Kidney epithelial cell (primary cell): Measurements from ENCODE around the gene DMGDH. TPM values are rescaled to one million over a fixed set of nuclear protein-coding genes. Genes with fewer than 3 reads are reported as not detected.

Source experiments
- DNase-seq: peaks from one replicate; pipeline ENCODE4 v3.0.0-alpha.2; 2010; ENCODE audit warnings: low read depth
- H3K27me3 ChIP-seq: 2 replicates; pipeline ENCODE4 v1.6.0; 2011; ENCODE audit warnings: low read length; ENCODE audit not compliant: control insufficient read depth, insufficient read depth
- H3K36me3 ChIP-seq: 2 replicates; pipeline ENCODE4 v1.5.1; 2011; ENCODE audit warnings: low read length; ENCODE audit not compliant: control insufficient read depth, insufficient read depth
- H3K4me3 ChIP-seq: 2 replicates; pipeline ENCODE4 v1.5.1; 2011; ENCODE audit warnings: low read depth, mild to moderate bottlenecking, control low read depth, low read length
- CTCF ChIP-seq: IDR thresholded peaks from 2 replicates; pipeline ENCODE4 v1.5.1; 2011; ENCODE audit warnings: mild to moderate bottlenecking, moderate library complexity, low read length, control low read depth, inconsistent platforms; ENCODE audit not compliant: insufficient read depth, poor library complexity, severe bottlenecking
- total RNA-seq: library from RNA; depleted of rRNA; stranded (reverse); fragments of >200 nt; gene quantifications from 2 replicates; pipeline ENCODE4 v1.2.3, GENCODE V29; 2015

Gene DMGDH
- total RNA-seq, 1 donor from 2014 or later = 4.2 TPM

DNA sequence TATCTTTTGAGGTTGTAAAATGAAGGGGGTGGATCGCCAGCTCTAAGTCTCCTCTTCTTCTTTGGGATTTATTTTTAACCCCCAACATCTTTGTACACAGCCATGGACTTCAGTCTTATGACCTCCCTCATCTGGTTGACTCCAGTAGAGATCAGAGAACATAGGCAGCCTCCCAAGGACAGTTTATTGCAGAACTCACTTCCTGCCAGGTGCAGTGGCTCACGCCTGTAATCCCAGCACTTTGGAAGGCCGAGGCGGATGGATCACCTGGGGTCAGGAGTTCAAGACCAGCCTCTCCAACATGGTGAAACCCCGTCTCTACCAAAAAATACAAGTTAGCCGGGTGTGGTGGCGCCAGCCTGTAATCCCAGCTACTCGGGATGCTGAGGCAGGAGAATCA is 39.3 kb upstream of the DMGDH start:
- Histone ChIP-seq H3K4me3 (no peak overlapping the region), H3K27me3 (peaks cover 16% of the 10 kb centered on the region), H3K36me3 (no peaks in the 10 kb centered on the region)
- TF ChIP-seq CTCF = no peak
- no peak for DNase-seq

GRCh38 chr5:79108086-79108485 is 38.6 kb upstream of the DMGDH start:
- no peak overlapping the region for H3K4me3 ChIP-seq
- no peaks in the 10 kb centered on the region for H3K36me3 ChIP-seq
- TF ChIP-seq CTCF = no peak
- DNase-seq = no peak
- H3K27me3 ChIP-seq = peaks cover 16% of the 10 kb centered on the region

- H3K36me3 ChIP-seq = no peaks in the 10 kb centered on the region
- DNase-seq = peak; percentile 21
- no peak overlapping the region for H3K4me3 ChIP-seq
- TF ChIP-seq CTCF = no peak
- peaks cover 9% of the 10 kb centered on the region for H3K27me3 ChIP-seq
These were observed 37.7 kb upstream of the DMGDH start for GRCh38 chr5:79107020-79107796.

DNA sequence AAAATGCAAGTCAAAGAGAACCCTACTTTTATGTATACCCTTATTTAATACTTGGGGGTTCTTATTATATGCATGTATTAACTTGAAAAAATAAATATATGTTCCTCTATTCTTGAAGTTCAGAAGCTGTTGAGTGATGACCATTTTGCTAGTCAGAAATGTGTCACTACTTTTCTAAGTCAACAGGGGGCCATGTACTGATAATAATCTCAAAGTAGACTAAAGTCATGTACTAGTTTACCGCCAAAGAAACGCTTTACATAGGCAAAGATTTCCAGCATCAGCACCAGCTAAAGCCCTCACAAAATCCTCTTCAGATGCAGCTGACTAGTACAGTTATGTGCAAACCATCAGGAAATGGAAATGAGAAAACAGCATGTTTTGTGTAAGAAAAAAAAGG is 36.4 kb upstream of the DMGDH start:
- Histone ChIP-seq H3K36me3 (no peaks in the 10 kb centered on the region), H3K27me3 (no peaks in the 10 kb centered on the region), H3K4me3 (no peak overlapping the region)
- TF ChIP-seq CTCF = no peak
- DNase-seq = no peak

DNA sequence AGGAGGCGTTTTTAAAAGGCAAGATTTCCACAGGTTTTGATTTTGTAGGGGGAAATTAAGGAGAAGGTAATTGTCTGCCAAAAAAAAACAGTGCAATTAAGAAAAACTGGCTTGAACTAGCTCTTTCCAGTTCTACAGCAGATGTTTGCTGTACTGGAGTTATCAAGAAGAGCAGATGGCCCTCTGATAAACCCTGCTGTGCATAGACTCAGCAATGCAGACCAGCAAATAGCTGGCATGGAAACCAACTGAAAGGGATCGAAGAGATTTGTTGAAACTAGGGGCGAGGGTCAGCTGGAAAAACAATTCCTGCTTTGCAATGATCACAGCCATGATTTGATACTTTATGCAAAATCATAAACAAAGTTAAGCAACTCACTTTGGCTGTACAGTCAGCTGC is 24.3 kb upstream of the DMGDH start:
- DNase-seq = no peak
- no peak for TF ChIP-seq CTCF
- Histone ChIP-seq H3K27me3 (no peaks in the 10 kb centered on the region), H3K4me3 (no peak overlapping the region), H3K36me3 (no peaks in the 10 kb centered on the region)

DNA sequence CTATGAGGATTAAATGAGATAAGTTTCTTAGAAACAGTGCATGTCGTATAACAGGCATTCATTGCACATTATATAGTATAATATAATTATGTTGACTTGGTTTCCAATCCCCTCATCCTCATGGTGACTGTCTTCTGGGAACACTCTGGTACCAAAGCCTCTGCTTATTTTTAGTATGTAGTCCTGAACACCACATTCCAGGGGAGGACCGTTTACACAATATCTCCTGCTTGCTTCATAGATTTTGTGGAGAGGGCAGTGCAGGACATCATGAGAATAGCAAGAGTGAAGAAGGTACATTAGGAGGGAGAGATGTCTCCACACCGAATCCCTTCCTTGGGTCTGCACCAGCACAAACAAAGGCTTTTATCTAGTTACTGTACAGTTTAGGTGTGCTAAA is 21.6 kb upstream of the DMGDH start:
- DNase-seq = no peak
- no peaks in the 10 kb centered on the region for H3K36me3 ChIP-seq
- H3K4me3 ChIP-seq = no peak overlapping the region
- no peak for TF ChIP-seq CTCF
- H3K27me3 ChIP-seq = no peaks in the 10 kb centered on the region
